ENCODE measurements around the gene EPB41L4A. TPM values are rescaled to one million over a fixed set of nuclear protein-coding genes. Genes with fewer than 3 reads are reported as not detected.

EPB41L4A gene
- total and polyA plus RNA-seq, 9 donors: 3.3 to 9.1 (median 6.1) TPM

DNA sequence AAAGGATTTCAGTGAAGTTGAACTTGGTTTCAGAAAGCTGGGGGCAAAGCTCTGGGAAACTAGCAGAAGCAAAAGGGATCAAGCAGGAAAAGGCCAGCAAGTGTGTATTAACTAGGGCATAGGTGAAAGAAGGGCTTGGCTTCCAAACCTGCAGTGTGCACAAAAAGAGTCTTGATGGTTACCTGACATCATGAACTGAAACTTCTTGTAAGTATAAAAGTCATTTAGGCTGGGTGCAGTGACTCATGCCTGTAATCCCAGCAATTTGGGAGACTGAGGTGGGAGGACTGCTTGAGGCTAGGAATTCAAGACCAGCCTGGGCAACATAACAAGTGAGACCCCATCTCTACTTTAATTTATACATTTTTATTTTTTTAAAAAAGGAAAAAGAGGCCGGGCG, 216.4 kb downstream of the EPB41L4A start:
- no peaks in the 10 kb centered on the region for H3K4me1 ChIP-seq (ENCODE audit: control insufficient read depth, insufficient read depth, low read length)
- H3K27me3 ChIP-seq (ENCODE audit: control insufficient read depth, insufficient read depth, low read length): no peaks in the 10 kb centered on the region
- no peaks in the 10 kb centered on the region for H3K9me3 ChIP-seq (replicated peaks; ENCODE audit: control insufficient read depth, low read depth, low read length)
- no peaks in the 10 kb centered on the region for H3K36me3 ChIP-seq (ENCODE audit: control insufficient read depth, insufficient read depth, low read length)
- WGBS (ENCODE audit: insufficient coverage): no CpG with 5 or more reads among the region's 2 CpGs
- DNase-seq: no peak
- no peak overlapping the region for H3K27ac ChIP-seq (ENCODE audit: low read length)
- H3K4me3 ChIP-seq (ENCODE audit: low read length): no peak overlapping the region

DNA sequence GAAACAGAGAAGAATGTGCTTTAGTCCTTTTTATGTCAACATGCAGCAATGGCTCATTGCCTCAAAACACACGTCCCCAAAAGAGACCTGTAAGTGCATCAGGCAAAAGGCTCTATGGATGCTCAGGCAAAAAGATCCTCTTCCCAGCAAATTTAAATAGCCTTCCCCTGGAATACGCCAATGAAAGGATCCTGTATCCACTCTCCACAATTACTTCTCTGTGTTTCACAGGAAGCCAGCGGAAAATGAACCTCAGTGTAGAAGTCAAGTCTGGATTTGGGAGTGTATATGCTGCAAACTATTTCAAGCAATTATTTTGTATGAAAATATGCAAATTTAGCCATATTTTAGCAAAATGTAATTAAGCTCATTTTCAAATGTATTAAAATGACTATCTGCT, 217.9 kb downstream of the EPB41L4A start:
- WGBS (ENCODE audit: insufficient coverage): no CpG with 5 or more reads among the region's 3 CpGs
- no peaks in the 10 kb centered on the region for H3K27me3 ChIP-seq (ENCODE audit: control insufficient read depth, insufficient read depth, low read length)
- no peaks in the 10 kb centered on the region for H3K4me1 ChIP-seq (ENCODE audit: control insufficient read depth, insufficient read depth, low read length)
- H3K4me3 ChIP-seq (ENCODE audit: low read length): no peak overlapping the region
- no peaks in the 10 kb centered on the region for H3K9me3 ChIP-seq (replicated peaks; ENCODE audit: control insufficient read depth, low read depth, low read length)
- H3K27ac ChIP-seq (ENCODE audit: low read length): no peak overlapping the region
- no peaks in the 10 kb centered on the region for H3K36me3 ChIP-seq (ENCODE audit: control insufficient read depth, insufficient read depth, low read length)
- no peak for DNase-seq

DNA sequence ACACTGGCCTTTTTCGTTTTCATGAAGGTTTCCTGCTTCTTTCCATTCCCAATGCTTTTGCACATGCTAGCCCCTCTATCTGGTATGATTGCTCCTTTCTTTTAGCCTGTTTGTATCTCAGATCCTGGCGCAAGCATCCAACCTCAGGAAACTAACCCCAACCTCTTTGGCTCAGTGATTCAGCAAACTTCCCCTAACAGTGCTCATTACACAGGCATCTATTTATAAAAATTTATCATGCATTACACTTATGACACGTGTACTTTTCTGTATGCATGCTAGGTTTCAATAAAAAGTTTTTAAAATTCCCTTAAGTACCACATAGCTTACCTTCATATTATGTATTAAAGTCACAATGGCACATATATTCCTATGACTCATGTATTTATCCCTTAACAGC, 218.9 kb downstream of the EPB41L4A start:
- H3K4me3 ChIP-seq (ENCODE audit: low read length): no peak overlapping the region
- no peaks in the 10 kb centered on the region for H3K27me3 ChIP-seq (ENCODE audit: control insufficient read depth, insufficient read depth, low read length)
- DNase-seq: no peak
- H3K9me3 ChIP-seq (replicated peaks; ENCODE audit: control insufficient read depth, low read depth, low read length): no peaks in the 10 kb centered on the region
- no peaks in the 10 kb centered on the region for H3K4me1 ChIP-seq (ENCODE audit: control insufficient read depth, insufficient read depth, low read length)
- WGBS (ENCODE audit: insufficient coverage): 88% methylated on average over 2 of the region's 3 CpGs
- H3K36me3 ChIP-seq (ENCODE audit: control insufficient read depth, insufficient read depth, low read length): no peaks in the 10 kb centered on the region
- H3K27ac ChIP-seq (ENCODE audit: low read length): no peak overlapping the region

DNA sequence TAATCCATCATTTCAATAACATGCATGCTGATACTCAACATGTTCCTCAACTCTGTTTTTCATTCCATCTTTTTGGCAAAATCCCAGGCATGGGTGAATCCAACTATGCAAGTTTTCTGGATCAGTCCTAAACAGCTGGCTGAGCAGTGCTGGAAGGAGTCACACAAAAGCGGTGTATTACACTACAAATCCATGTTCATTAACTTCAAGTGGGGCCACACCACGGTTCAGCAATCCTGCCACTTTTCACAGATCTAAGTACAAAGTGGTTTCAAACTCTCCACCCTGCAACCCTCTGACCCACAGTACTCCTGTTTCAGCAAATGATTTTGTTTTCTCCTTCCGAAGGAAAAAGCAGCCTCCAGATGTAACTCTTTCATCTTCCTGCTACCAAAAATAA, 222.5 kb downstream of the EPB41L4A start:
- Histone ChIP-seq H3K27ac (ENCODE audit: low read length) (no peak overlapping the region), H3K4me1 (ENCODE audit: control insufficient read depth, insufficient read depth, low read length) (no peaks in the 10 kb centered on the region), H3K36me3 (ENCODE audit: control insufficient read depth, insufficient read depth, low read length) (no peaks in the 10 kb centered on the region), H3K27me3 (ENCODE audit: control insufficient read depth, insufficient read depth, low read length) (no peaks in the 10 kb centered on the region), H3K4me3 (ENCODE audit: low read length) (no peak overlapping the region), H3K9me3 (replicated peaks; ENCODE audit: control insufficient read depth, low read depth, low read length) (no peaks in the 10 kb centered on the region)
- 42% methylated on average over 2 of the region's 3 CpGs for WGBS (ENCODE audit: insufficient coverage)
- peak; percentile 28 for DNase-seq

DNA sequence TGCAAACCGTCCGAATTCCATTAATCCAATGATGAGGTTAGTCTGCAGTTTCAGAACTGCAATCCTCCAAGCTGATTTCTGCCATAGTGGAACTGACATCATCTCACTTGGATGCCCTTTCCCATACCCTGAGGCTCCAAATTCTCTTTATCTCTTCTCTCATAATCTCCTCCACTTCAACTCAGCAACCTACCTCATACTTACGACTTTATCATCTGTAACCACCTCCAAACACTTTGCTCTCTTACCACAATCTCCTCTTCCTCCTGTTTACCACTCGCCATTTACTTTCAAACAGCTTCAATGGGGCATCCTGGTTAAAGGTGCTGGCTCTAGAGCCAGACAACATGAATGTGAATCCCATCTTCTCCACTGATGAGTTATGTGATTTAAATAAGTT, 223.2 kb downstream of the EPB41L4A start:
- no peak overlapping the region for H3K27ac ChIP-seq (ENCODE audit: low read length)
- no peaks in the 10 kb centered on the region for H3K4me1 ChIP-seq (ENCODE audit: control insufficient read depth, insufficient read depth, low read length)
- H3K36me3 ChIP-seq (ENCODE audit: control insufficient read depth, insufficient read depth, low read length): no peaks in the 10 kb centered on the region
- no peak for DNase-seq
- H3K9me3 ChIP-seq (replicated peaks; ENCODE audit: control insufficient read depth, low read depth, low read length): no peaks in the 10 kb centered on the region
- H3K27me3 ChIP-seq (ENCODE audit: control insufficient read depth, insufficient read depth, low read length): no peaks in the 10 kb centered on the region
- H3K4me3 ChIP-seq (ENCODE audit: low read length): no peak overlapping the region
- WGBS (ENCODE audit: insufficient coverage): 81% methylated on average over 4 of the region's 4 CpGs

DNA sequence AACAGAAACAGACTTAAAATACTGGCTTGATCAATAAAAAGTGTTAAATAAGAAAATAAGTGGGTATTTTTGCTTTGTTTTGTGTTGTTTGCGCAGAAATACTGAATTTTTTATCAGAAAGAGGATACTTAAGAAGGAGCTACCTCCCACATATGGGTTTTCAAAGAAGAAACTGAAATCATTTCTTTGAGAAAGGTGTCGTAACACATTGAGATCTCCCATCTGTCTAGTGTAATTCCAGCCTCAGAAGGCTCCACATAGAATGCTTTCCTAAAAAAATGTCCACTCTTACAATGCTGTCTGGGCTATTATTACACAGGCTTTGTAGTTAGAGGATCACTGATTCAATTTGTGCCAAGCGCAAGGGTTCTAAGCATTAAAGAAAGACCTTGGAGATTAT, 226.2 kb downstream of the EPB41L4A start:
- no peaks in the 10 kb centered on the region for H3K9me3 ChIP-seq (replicated peaks; ENCODE audit: control insufficient read depth, low read depth, low read length)
- DNase-seq: no peak
- no peaks in the 10 kb centered on the region for H3K27me3 ChIP-seq (ENCODE audit: control insufficient read depth, insufficient read depth, low read length)
- WGBS (ENCODE audit: insufficient coverage): no CpG with 5 or more reads among the region's 3 CpGs
- H3K36me3 ChIP-seq (ENCODE audit: control insufficient read depth, insufficient read depth, low read length): no peaks in the 10 kb centered on the region
- no peak overlapping the region for H3K27ac ChIP-seq (ENCODE audit: low read length)
- no peaks in the 10 kb centered on the region for H3K4me1 ChIP-seq (ENCODE audit: control insufficient read depth, insufficient read depth, low read length)
- no peak overlapping the region for H3K4me3 ChIP-seq (ENCODE audit: low read length)

DNA sequence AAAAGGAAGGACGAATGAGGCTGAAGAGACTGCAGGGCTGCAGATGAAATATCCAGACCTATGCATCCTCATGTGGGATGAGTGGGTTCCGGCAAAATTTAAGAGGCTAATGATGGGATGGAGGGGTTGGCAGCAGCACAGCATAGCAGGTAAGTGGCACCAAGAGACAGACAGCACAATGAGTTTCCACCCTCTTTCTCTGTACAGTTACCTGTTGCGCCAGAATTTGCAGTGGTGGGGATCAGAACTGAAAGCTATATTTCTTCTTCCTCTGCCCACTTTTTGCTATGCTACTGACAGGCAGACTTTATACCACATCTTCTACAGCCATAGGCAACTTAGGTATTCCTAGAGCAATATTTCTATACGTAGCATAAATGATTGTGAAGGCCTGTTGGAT, 227.0 kb downstream of the EPB41L4A start:
- no peak overlapping the region for H3K4me3 ChIP-seq (ENCODE audit: low read length)
- no peaks in the 10 kb centered on the region for H3K9me3 ChIP-seq (replicated peaks; ENCODE audit: control insufficient read depth, low read depth, low read length)
- 44% methylated on average over 1 of the region's 4 CpGs for WGBS (ENCODE audit: insufficient coverage)
- H3K27ac ChIP-seq (ENCODE audit: low read length): no peak overlapping the region
- H3K27me3 ChIP-seq (ENCODE audit: control insufficient read depth, insufficient read depth, low read length): no peaks in the 10 kb centered on the region
- no peaks in the 10 kb centered on the region for H3K36me3 ChIP-seq (ENCODE audit: control insufficient read depth, insufficient read depth, low read length)
- no peaks in the 10 kb centered on the region for H3K4me1 ChIP-seq (ENCODE audit: control insufficient read depth, insufficient read depth, low read length)
- no peak for DNase-seq

DNA sequence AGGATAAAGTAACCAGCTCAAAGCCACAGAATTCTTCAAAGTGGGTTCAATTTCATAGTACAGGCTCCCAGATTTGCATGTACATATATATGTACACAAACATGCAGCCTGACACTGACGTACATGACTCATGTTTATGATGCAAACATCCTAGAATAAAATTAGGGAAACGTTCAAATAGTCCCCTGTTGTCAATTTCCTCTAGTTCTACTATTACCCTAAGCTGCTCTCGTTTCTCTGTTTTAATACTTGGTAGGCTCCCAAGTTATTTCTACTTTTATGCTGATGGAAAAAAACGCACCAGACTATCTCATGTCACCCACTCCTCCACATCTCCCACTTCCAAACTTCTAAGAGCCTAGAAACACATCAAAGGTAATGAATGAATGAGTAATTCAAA, 229.7 kb downstream of the EPB41L4A start:
- Histone ChIP-seq H3K36me3 (ENCODE audit: control insufficient read depth, insufficient read depth, low read length) (no peaks in the 10 kb centered on the region), H3K27me3 (ENCODE audit: control insufficient read depth, insufficient read depth, low read length) (no peaks in the 10 kb centered on the region), H3K27ac (ENCODE audit: low read length) (no peak overlapping the region), H3K9me3 (replicated peaks; ENCODE audit: control insufficient read depth, low read depth, low read length) (no peaks in the 10 kb centered on the region), H3K4me1 (ENCODE audit: control insufficient read depth, insufficient read depth, low read length) (no peaks in the 10 kb centered on the region), H3K4me3 (ENCODE audit: low read length) (no peak overlapping the region)
- DNase-seq: no peak
- WGBS (ENCODE audit: insufficient coverage): no CpG with 5 or more reads among the region's 4 CpGs

DNA sequence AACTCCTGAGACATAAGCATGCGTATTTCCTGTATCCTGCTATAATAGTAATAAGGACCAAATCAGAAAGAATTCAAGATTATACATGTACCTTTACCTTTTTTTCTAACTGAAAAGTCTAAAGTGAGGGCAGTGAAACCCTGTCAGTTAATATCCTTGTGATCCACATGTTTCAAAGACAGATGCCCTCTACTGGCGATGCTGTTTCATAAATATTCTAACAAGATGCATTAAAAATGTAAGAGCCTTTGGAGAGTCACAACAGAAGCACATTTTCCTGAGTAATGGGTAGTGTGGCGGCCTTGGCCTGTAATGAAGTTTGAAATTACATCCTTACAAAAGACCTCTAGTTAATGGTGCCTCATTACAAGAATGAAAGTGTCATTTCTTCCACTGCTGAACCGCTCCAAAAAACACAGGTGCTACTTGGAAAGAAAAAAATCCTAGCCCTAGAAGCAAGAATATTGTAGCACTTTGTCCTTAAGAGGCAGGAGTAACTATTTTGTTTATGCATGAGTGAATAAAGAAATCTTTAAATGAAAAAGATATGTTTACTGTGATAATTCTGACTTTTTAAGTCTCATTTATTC, 232.6 kb downstream of the EPB41L4A start:
- Histone ChIP-seq H3K27ac (ENCODE audit: low read length) (no peak overlapping the region), H3K36me3 (ENCODE audit: control insufficient read depth, insufficient read depth, low read length) (no peaks in the 10 kb centered on the region), H3K27me3 (ENCODE audit: control insufficient read depth, insufficient read depth, low read length) (no peaks in the 10 kb centered on the region), H3K4me3 (ENCODE audit: low read length) (no peak overlapping the region), H3K4me1 (ENCODE audit: control insufficient read depth, insufficient read depth, low read length) (no peaks in the 10 kb centered on the region), H3K9me3 (replicated peaks; ENCODE audit: control insufficient read depth, low read depth, low read length) (no peaks in the 10 kb centered on the region)
- no CpG with 5 or more reads among the region's 4 CpGs for WGBS (ENCODE audit: insufficient coverage)
- DNase-seq: peak; percentile 39

DNA sequence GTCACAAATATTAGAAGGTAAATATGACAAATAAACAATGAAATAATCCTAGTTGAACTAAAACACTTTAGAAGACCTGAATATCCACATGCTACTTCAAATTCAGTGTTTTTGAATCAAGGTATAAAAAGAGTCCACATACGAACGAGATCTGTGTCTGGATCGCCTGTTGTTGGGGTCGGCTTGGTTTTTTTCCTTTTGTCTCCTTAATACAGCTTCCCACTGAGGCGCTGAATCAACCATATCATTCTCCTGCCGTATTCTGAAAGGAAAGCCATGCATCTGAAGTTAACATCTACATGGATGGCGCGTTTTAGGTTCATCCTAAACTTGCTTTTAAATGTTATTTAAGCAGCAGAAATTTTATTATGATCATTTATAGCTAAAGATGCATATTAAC, 235.2 kb downstream of the EPB41L4A start:
- no peaks in the 10 kb centered on the region for H3K4me1 ChIP-seq (ENCODE audit: control insufficient read depth, insufficient read depth, low read length)
- DNase-seq: no peak

DNA sequence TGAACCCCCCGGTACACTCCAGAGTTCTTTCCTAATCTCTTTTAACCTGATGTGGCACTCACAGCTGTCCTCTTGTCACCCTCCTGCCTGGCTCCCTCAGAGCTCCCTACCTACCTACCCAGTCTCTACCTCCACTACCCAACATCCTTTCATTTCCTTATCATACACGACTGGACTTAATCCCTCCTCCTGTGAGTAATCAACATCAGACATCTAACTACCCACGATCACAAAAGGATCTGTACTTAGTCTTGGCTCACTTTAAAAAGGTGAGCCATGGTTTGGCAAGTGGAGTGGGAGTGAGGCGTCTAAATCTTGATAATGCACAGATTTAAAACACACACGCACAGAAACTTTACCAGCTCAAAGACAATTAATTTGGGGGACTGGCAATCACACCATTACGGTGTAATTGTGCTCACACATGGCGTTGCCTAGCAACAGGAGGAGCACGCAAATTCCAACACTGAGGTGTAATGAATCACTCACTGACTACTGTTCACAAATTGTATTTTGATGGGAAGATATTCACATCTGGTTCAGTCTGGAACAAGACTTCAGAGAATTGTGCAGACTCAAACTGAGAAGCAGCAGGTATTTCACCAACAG, 235.9 kb downstream of the EPB41L4A start:
- no peak overlapping the region for H3K4me3 ChIP-seq (ENCODE audit: low read length)
- 20% methylated on average over 1 of the region's 8 CpGs for WGBS (ENCODE audit: insufficient coverage)
- H3K9me3 ChIP-seq (replicated peaks; ENCODE audit: control insufficient read depth, low read depth, low read length): no peaks in the 10 kb centered on the region
- no peak overlapping the region for H3K27ac ChIP-seq (ENCODE audit: low read length)
- H3K36me3 ChIP-seq (ENCODE audit: control insufficient read depth, insufficient read depth, low read length): no peaks in the 10 kb centered on the region
- no peak for DNase-seq
- H3K4me1 ChIP-seq (ENCODE audit: control insufficient read depth, insufficient read depth, low read length): no peaks in the 10 kb centered on the region
- no peaks in the 10 kb centered on the region for H3K27me3 ChIP-seq (ENCODE audit: control insufficient read depth, insufficient read depth, low read length)

More for the DNA sequence above, 235.2 kb downstream of the EPB41L4A start:
- Histone ChIP-seq H3K27ac (ENCODE audit: low read length) (no peak overlapping the region), H3K36me3 (ENCODE audit: control insufficient read depth, insufficient read depth, low read length) (no peaks in the 10 kb centered on the region), H3K9me3 (replicated peaks; ENCODE audit: control insufficient read depth, low read depth, low read length) (no peaks in the 10 kb centered on the region), H3K4me3 (ENCODE audit: low read length) (no peak overlapping the region), H3K27me3 (ENCODE audit: control insufficient read depth, insufficient read depth, low read length) (no peaks in the 10 kb centered on the region)
- 81% methylated on average over 4 of the region's 8 CpGs for WGBS (ENCODE audit: insufficient coverage)
